Right lobe of liver (tissue), 6 donors: ENCODE measurements around the gene HARS1. TPM values are rescaled to one million over a fixed set of nuclear protein-coding genes. Genes with fewer than 3 reads are reported as not detected.
"Not testable (repeated sequence)": the region's sequence is repeated elsewhere in the genome, so short reads cannot be mapped to it uniquely, and the experiment has no call there.

Source experiments
- ATAC-seq, 4 donors: fragments of 200-7000 bp; cut with Tn5 transposase; one replicate each; pipeline ENCODE4 v1.9.1; 2020; ENCODE audit warnings: mild to moderate bottlenecking in 4 of 4, moderate library complexity in 4 of 4
- DNase-seq, 3 donors: peaks; one replicate each; pipeline ENCODE4 v3.0.0-alpha.2; 2020
- H3K27ac ChIP-seq, 3 donors: fragments of 200-600 bp; one replicate each; pipeline ENCODE4 v1.8.0; 2022
- H3K27me3 ChIP-seq, 2 donors: fragments of 200-600 bp; one replicate each; pipeline ENCODE4 v1.8.0; 2022
- H3K36me3 ChIP-seq, 4 donors: fragments of 200-600 bp; sonication (generic) in 1 of 4; one replicate each; pipeline versions ENCODE4 v1.5.1 to v1.8.0; 2017 to 2022; ENCODE audit warnings: control low read depth in 1 of 4
- H3K4me1 ChIP-seq, 4 donors: fragments of 200-600 bp; sonication (generic) in 1 of 4; one replicate each; pipeline versions ENCODE4 v1.5.1 to v1.8.0; 2017 to 2022; ENCODE audit warnings: control low read depth in 1 of 4
- H3K4me3 ChIP-seq, 3 donors: fragments of 200-600 bp; one replicate each; pipeline ENCODE4 v1.8.0; 2022
- H3K9me3 ChIP-seq, 4 donors: fragments of 200-600 bp; sonication (generic) in 1 of 4; one replicate each; pipeline versions ENCODE4 v1.5.1 to v1.8.0; 2017 to 2022; ENCODE audit warnings: control low read depth in 1 of 4
- POLR2A ChIP-seq: fragments of 450-650 bp; IDR thresholded peaks from one replicate; pipeline ENCODE4 v1.6.1; 2017; ENCODE audit warnings: antibody characterized with exemption, mild to moderate bottlenecking
- WGBS: methylation state at CpG from one replicate; pipeline ENCODE4 v1.1.6; 2018; ENCODE audit warnings: low coverage, low lambda C conversion rate; ENCODE audit not compliant: insufficient coverage; ENCODE audit errors: missing lambda C conversion rate; 5-methylcytosine and 5-hydroxymethylcytosine counted together
- intact Hi-C, 2 donors: fragments of 100-400 bp; cut with DNase I; formaldehyde crosslinking; loops; one replicate each; pipeline versions ENCODE4 v1.11.2 to v1.14.1; 2022
- total RNA-seq, 6 experiments: library from RNA; depleted of rRNA in 2 of 6; stranded (reverse); fragments of >200 nt in 2 of 6; fragmentation: NEBNext Ultra II Directional in 3 of 6; extraction: Animal tissue kit (Norgen Biotek cat#: 25700) in 3 of 6; gene quantifications; one replicate each; pipeline versions ENCODE4 v1.1.0 to v1.2.4, GENCODE V29; 2016 to 2023
- TF ChIP-seq, protein P1 (sequence below), 4 donors: fragments of 200-600 bp in 3 of 4; fragments of 450-650 bp in 1 of 4; IDR thresholded peaks; one replicate each; pipeline versions ENCODE4 v1.5.1 to v1.8.0; 2016 to 2022; ENCODE audit warnings: antibody characterized with exemption in 4 of 4, mild to moderate bottlenecking in 2 of 4
- donor health status: DM: no; HTN: yes; CAD: no.
- donor health status: DM: no; HTN: no; CAD: no.
- donor health status: DM: no; HTN: no; CAD: no.
- donor health status: DM: no; HTN: yes; CAD: no.
- donor health status: DM: no; HTN: yes; CAD: no.

The HARS1 gene
- total RNA-seq, 6 experiments from 2014 or later: 22.8 to 46.6 (median 37.0) TPM

DNA sequence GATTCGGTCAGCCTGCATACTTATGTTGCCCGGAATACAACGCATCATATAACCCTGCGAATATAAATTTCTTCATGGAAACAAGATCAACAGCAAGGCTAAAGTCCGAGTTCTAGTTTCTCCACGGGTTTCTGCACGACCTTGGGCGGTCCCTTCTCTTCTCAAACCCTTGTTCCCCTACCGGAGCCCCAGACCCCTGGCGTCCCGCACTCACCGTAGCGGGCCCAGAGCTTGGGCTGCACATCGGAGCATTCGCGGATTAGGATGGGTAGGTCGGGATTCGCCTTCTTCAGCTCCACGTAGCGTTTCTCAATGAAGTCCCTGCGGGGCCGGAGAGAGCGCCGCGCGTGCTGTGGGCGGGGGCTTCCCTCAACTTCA, 44.1 kb downstream of the HARS1 start:
- WGBS: 2% methylated on average over 19 of the region's 27 CpGs
- Histone ChIP-seq H3K4me3 (peak overlapping the region; percentile 75 to 95 (median 80)), H3K27me3 (no peaks in the 10 kb centered on the region), H3K9me3 (no peaks in the 10 kb centered on the region), H3K27ac (peak overlapping the region; percentile 52 to 86 (median 62)), H3K4me1 (peaks cover 0 to 24% (median 8%) of the 10 kb centered on the region in 4 donors), H3K36me3 (peaks cover 0 to 53% (median 26%) of the 10 kb centered on the region in 4 donors)
- intact Hi-C loops: no loop called here
- TF ChIP-seq POLR2A: no peak
- TF ChIP-seq, protein P1, sequence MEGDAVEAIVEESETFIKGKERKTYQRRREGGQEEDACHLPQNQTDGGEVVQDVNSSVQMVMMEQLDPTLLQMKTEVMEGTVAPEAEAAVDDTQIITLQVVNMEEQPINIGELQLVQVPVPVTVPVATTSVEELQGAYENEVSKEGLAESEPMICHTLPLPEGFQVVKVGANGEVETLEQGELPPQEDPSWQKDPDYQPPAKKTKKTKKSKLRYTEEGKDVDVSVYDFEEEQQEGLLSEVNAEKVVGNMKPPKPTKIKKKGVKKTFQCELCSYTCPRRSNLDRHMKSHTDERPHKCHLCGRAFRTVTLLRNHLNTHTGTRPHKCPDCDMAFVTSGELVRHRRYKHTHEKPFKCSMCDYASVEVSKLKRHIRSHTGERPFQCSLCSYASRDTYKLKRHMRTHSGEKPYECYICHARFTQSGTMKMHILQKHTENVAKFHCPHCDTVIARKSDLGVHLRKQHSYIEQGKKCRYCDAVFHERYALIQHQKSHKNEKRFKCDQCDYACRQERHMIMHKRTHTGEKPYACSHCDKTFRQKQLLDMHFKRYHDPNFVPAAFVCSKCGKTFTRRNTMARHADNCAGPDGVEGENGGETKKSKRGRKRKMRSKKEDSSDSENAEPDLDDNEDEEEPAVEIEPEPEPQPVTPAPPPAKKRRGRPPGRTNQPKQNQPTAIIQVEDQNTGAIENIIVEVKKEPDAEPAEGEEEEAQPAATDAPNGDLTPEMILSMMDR (IDR thresholded peaks at IDR 0.05): no peak
- DNase-seq (no peak), ATAC-seq (peak in 2 of 4 donors; percentile 10 to 15)

GRCh38 chr5:140642718-140643117, 48.5 kb downstream of the HARS1 start:
- DNase-seq (peak in 2 of 3 donors; percentile 77 to 78), ATAC-seq (peak in 1 of 4 donors; percentile 7)
- H3K4me1 ChIP-seq: peaks cover 0 to 35% (median 15%) of the 10 kb centered on the region in 4 donors
- H3K9me3 ChIP-seq: no peaks in the 10 kb centered on the region
- 11% methylated on average over 2 of the region's 3 CpGs for WGBS
- no peaks in the 10 kb centered on the region for H3K27me3 ChIP-seq
- H3K36me3 ChIP-seq: peaks cover 0 to 34% (median 12%) of the 10 kb centered on the region in 4 donors
- TF ChIP-seq, protein P1 (IDR thresholded peaks at IDR 0.05): no peak
- TF ChIP-seq POLR2A: no peak
- intact Hi-C loops: no loop called here
- H3K27ac ChIP-seq: peak overlapping the region in 1 of 3 donors; percentile 69
- H3K4me3 ChIP-seq: no peak overlapping the region

DNA sequence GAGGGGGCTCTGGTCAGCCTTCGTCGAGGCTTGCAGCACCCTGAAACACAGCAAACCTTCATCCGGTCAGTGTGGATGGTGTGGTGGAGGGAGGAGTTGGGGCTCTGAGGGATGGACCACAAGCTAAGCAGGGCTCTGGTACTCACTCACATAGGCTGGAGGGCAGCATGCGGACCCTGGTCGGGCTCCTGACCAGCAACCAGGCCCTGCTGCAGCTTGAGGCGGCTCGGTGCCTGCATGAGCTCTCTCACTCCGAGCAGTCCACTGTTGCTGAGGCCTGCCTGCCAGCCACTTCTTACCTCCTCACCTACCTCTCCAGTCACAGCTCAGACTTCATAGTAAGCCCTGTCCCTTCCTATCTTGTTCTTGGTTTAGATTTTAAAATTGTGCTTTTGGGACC, 49.5 kb downstream of the HARS1 start:
- Histone ChIP-seq H3K27me3 (no peaks in the 10 kb centered on the region), H3K4me1 (peaks cover 0 to 33% (median 15%) of the 10 kb centered on the region in 4 donors), H3K4me3 (no peak overlapping the region), H3K36me3 (peaks cover 0 to 34% (median 12%) of the 10 kb centered on the region in 4 donors), H3K9me3 (no peaks in the 10 kb centered on the region), H3K27ac (peak overlapping the region in 1 of 3 donors; percentile 69)
- no peak for DNase-seq
- no CpG with 5 or more reads among the region's 8 CpGs for WGBS
- intact Hi-C loops: no loop called here
- TF ChIP-seq, protein P1 (IDR thresholded peaks at IDR 0.05): no peak
- TF ChIP-seq POLR2A: no peak
- ATAC-seq: no peak

DNA sequence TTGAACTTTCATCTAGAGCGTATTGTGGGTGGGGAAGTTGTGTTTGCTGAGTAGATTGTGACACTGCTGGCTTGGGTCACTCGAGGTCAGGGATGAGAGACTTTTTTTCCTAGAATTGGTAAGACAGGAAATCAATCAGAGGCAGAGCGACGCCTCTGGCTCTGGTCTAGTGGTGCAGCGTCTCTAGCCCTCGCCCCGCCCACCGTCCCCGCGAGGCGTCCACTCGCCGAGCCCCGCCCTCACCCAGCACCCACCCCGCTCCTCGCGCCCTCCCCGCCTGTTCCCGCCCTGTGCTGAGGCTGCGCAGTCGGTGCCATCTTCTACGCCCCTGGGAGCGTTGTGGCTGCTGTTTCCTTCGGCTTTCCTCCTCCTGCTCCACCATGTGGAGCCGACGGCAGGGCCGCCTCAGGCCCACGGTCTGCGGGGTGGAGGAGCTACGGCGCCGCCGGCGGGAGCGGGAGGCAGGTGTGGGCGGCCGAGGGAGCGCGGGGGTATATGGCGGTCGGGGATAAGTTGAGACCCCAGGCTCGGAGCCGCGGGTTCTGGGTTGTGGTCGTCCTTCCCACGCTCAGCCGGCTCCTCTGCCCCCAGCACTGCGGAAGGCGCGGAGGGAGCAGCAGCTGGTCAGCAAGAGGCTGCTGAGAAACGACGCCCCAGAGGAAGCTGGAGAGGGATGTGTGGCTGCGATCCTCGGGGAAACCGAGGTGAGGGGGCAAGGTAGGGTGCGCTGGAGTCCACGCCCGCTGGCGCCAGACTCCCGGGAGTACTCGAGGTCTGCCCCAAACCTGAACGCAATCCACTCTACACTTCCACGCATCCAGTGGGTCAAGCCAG, 51.8 kb downstream of the HARS1 start, which contains the start of gene TMCO6:
TSS of gene TMCO6 (plus strand) at position 304 of the 834 bp plus-strand sequence. CDS start at position 381, 77 bp downstream.
- peak within 1 kb of the TSS; percentile 77 to 91 (median 82) for H3K4me3 ChIP-seq
- H3K27me3 ChIP-seq: no peaks in the 10 kb centered on the region
- H3K36me3 ChIP-seq: peaks cover 0 to 23% (median 5%) of the 10 kb centered on the region in 4 donors
- no peaks in the 10 kb centered on the region for H3K9me3 ChIP-seq
- TF ChIP-seq, protein P1 (IDR thresholded peaks at IDR 0.05): peak; percentile 45 to 68 (median 62)
- TF ChIP-seq POLR2A: peak; percentile 69
- DNase-seq: peak; percentile 99 to 100 (median 99)
- peak; percentile 90 to 98 (median 93) for ATAC-seq
- H3K4me1 ChIP-seq: peaks cover 0 to 35% (median 14%) of the 10 kb centered on the region in 4 donors
- intact Hi-C loops: loop anchor here (10.0 kb wide), 1 partner anchor 75 kb away; the partner anchor contains the start of genes APBB3 (in 2 of the 2) and SLC35A4 (in 2 of the 2)
- WGBS: 3% methylated on average over 15 of the region's 63 CpGs
- H3K27ac ChIP-seq: peak within 1 kb of the TSS; percentile 89 to 97 (median 94)

GRCh38 chr5:140638898-140639147, 52.3 kb downstream of the HARS1 start:
- peak overlapping the region; percentile 89 to 97 (median 90) for H3K27ac ChIP-seq
- H3K27me3 ChIP-seq, DNase-seq, ATAC-seq, H3K9me3 ChIP-seq: not testable (repeated sequence)
- peaks cover 0 to 18% (median 2%) of the 10 kb centered on the region in 4 donors for H3K36me3 ChIP-seq
- intact Hi-C loops: loop anchor here (10.0 kb wide), 1 partner anchor 74 kb away; the partner anchor contains the start of genes APBB3 (in 2 of the 2) and SLC35A4 (in 2 of the 2)
- H3K4me1 ChIP-seq: peaks cover 0 to 36% (median 16%) of the 10 kb centered on the region in 4 donors
- 3% methylated on average over 9 of the region's 9 CpGs for WGBS
- H3K4me3 ChIP-seq: peak overlapping the region; percentile 77 to 91 (median 82)
